ENCODE measurements around the gene EME1. TPM values are rescaled to one million over a fixed set of nuclear protein-coding genes. Genes with fewer than 3 reads are reported as not detected.

EME1 gene
- total and polyA plus RNA-seq, 9 donors, result 0.46 to 1.4 (median 0.88) TPM

GRCh38 chr17:50360486-50361115, 12.4 kb upstream of the EME1 start:
- peak in 1 of 5 donors; percentile 35 for DNase-seq
- no peak for TF ChIP-seq CTCF (IDR thresholded peaks at IDR 0.05)
- no peaks in the 10 kb centered on the region for H3K27me3 ChIP-seq
- no peaks in the 10 kb centered on the region for H3K4me1 ChIP-seq (ENCODE audit: insufficient read depth)
- H3K27ac ChIP-seq, result no peak overlapping the region
- 76 to 87% (median 82%) methylated on average over 11 of the region's 11 CpGs for WGBS, 3 donors
- H3K9me3 ChIP-seq, result no peaks in the 10 kb centered on the region
- no peaks in the 10 kb centered on the region for H3K36me3 ChIP-seq
- intact Hi-C loops (cut with DNase I), result loop anchor here in 1 of 4 donors (5.0 kb wide), 1 partner anchor 107 kb away; the partner anchor contains the start of gene CHAD
- no peak overlapping the region for H3K4me3 ChIP-seq

GRCh38 chr17:50361561-50362480, 11.2 kb upstream of the EME1 start:
- H3K4me3 ChIP-seq, result no peak overlapping the region
- H3K27me3 ChIP-seq, result no peaks in the 10 kb centered on the region
- peak in 2 of 5 donors; percentile 54 to 59 for DNase-seq
- no peaks in the 10 kb centered on the region for H3K9me3 ChIP-seq
- peak overlapping the region in 1 of 2 donors; percentile 19 for H3K27ac ChIP-seq
- intact Hi-C loops (cut with DNase I), result loop anchor here in 1 of 4 donors (5.0 kb wide), 1 partner anchor 105 kb away; the partner anchor contains the start of gene CHAD
- WGBS, 3 donors, result 23 to 32% (median 25%) methylated on average over 11 of the region's 11 CpGs
- TF ChIP-seq EP300 (IDR thresholded peaks at IDR 0.05), result no peak
- TF ChIP-seq CTCF (IDR thresholded peaks at IDR 0.05), result peak; percentile 14 to 49 (median 42)
- no peak for TF ChIP-seq POLR2A (IDR thresholded peaks at IDR 0.05)
- no peaks in the 10 kb centered on the region for H3K36me3 ChIP-seq
- H3K4me1 ChIP-seq (ENCODE audit: insufficient read depth), result no peaks in the 10 kb centered on the region

GRCh38 chr17:50362661-50363060, 10.4 kb upstream of the EME1 start:
- 32 to 50% (median 42%) methylated on average over 7 of the region's 7 CpGs for WGBS, 3 donors
- no peaks in the 10 kb centered on the region for H3K4me1 ChIP-seq (ENCODE audit: insufficient read depth)
- TF ChIP-seq CTCF (IDR thresholded peaks at IDR 0.05), result no peak
- no peak for TF ChIP-seq POLR2A (IDR thresholded peaks at IDR 0.05)
- no peak for TF ChIP-seq EP300 (IDR thresholded peaks at IDR 0.05)
- H3K36me3 ChIP-seq, result no peaks in the 10 kb centered on the region
- no peaks in the 10 kb centered on the region for H3K9me3 ChIP-seq
- peak in 1 of 5 donors; percentile 28 for DNase-seq
- no peaks in the 10 kb centered on the region for H3K27me3 ChIP-seq
- peak overlapping the region in 1 of 2 donors; percentile 19 for H3K27ac ChIP-seq
- intact Hi-C loops (cut with DNase I), result loop anchor here in 1 of 4 donors (5.0 kb wide), 1 partner anchor 105 kb away; the partner anchor contains the start of gene CHAD
- H3K4me3 ChIP-seq, result no peak overlapping the region

- no peaks in the 10 kb centered on the region for H3K36me3 ChIP-seq
- H3K27ac ChIP-seq, result no peak overlapping the region
- no peak overlapping the region for H3K4me3 ChIP-seq
- TF ChIP-seq POLR2A (IDR thresholded peaks at IDR 0.05), result no peak
- H3K4me1 ChIP-seq (ENCODE audit: insufficient read depth), result no peaks in the 10 kb centered on the region
- WGBS, 3 donors, result 24 to 36% (median 30%) methylated on average over 8 of the region's 8 CpGs
- no peaks in the 10 kb centered on the region for H3K27me3 ChIP-seq
- peak in 2 of 5 donors; percentile 46 to 64 for DNase-seq
- intact Hi-C loops (cut with DNase I), result loop anchor here in 1 of 4 donors (5.0 kb wide), 1 partner anchor 104 kb away; the partner anchor contains the start of gene CHAD
- no peaks in the 10 kb centered on the region for H3K9me3 ChIP-seq
Measured at GRCh38 chr17:50363217-50364060, 9.6 kb upstream of the EME1 start.

Measured in ovary (tissue), 9 donors.